H1 (cell line): Measurements from ENCODE around the gene ARL14. TPM values are rescaled to one million over a fixed set of nuclear protein-coding genes. Genes with fewer than 3 reads are reported as not detected.

Experiments
- CTCF ChIA-PET: fragments of 300-600 bp; sonication (Branson Sonifier 250); formaldehyde crosslinking; loops from one replicate; lab custom pipeline; 2021; ENCODE audit not compliant: partially characterized antibody; lab: Charles Lee
- POLR2A ChIA-PET: fragments of 300-600 bp; sonication (Branson Sonifier 250); formaldehyde crosslinking; loops from one replicate; lab custom pipeline; 2021; ENCODE audit warnings: inconsistent platforms; ENCODE audit not compliant: partially characterized antibody; lab: Charles Lee
- DNase-seq, 2 experiments: peaks; one replicate each; pipeline versions ENCODE4 v3.0.0 to v3.0.0-alpha.2; 2010 to 2022; ENCODE audit warnings: low spot score in 2 of 2, low read depth in 1 of 2, mixed read lengths in 1 of 2
- FAIRE-seq: peaks from 2 replicates; lab custom pipeline; 2011; peaks lifted over from hg19 to GRCh38; lab: Jason Lieb, UNC
- H2AFZ ChIP-seq: 2 replicates; pipeline ENCODE4 v1.8.1; 2012; ENCODE audit warnings: low read length, inconsistent platforms
- H2AK5ac ChIP-seq: 2 replicates; pipeline ENCODE4 v1.6.1; 2013; ENCODE audit warnings: low read depth, low read length
- H2BK120ac ChIP-seq: replicated peaks from 2 replicates; pipeline ENCODE3; 2013; ENCODE audit warnings: low read depth, low read length, inconsistent platforms
- H2BK12ac ChIP-seq: 2 replicates; pipeline ENCODE4 v1.6.1; 2013; ENCODE audit warnings: low read depth, low read length
- H2BK15ac ChIP-seq: 2 replicates; pipeline ENCODE4 v1.6.1; 2013; ENCODE audit warnings: low read length
- H2BK20ac ChIP-seq: 2 replicates; pipeline ENCODE4 v1.6.1; 2013; ENCODE audit warnings: low read length
- H2BK5ac ChIP-seq: 2 replicates; pipeline ENCODE4 v1.6.1; 2013; ENCODE audit warnings: low read depth, low read length
- H3K14ac ChIP-seq: 2 replicates; pipeline ENCODE4 v1.6.1; 2013; ENCODE audit warnings: inconsistent platforms; ENCODE audit not compliant: insufficient read length
- H3K18ac ChIP-seq: 2 replicates; pipeline ENCODE4 v1.6.1; 2013; ENCODE audit warnings: low read length; ENCODE audit errors: extremely low read depth
- H3K23ac ChIP-seq: 2 replicates; pipeline ENCODE4 v1.6.1; 2013; ENCODE audit warnings: inconsistent platforms; ENCODE audit not compliant: insufficient read length
- H3K23me2 ChIP-seq: 2 replicates; pipeline ENCODE4 v1.6.1; 2013; ENCODE audit warnings: low read depth, low read length
- H3K27ac ChIP-seq: 2 replicates; pipeline ENCODE4 v1.6.1; 2011; ENCODE audit warnings: low read depth, low read length, inconsistent platforms
- H3K27me3 ChIP-seq, 4 experiments: replicated peaks in 1 of 4; 1 replicate in 1 of 4; 2 replicates in 3 of 4; pipeline versions ENCODE4 v1.6.1 to v1.8.1; 2011 to 2013; ENCODE audit warnings: low read length in 3 of 4, mild to moderate bottlenecking in 3 of 4, inconsistent platforms in 2 of 4, mixed read lengths in 2 of 4, moderate library complexity in 1 of 4; ENCODE audit not compliant: control insufficient read depth in 3 of 4, insufficient read depth in 3 of 4; ENCODE audit errors: extremely low read depth in 1 of 4
- H3K36me3 ChIP-seq, 4 experiments: 2 replicates each; pipeline versions ENCODE4 v1.6.1 to v1.8.1; 2011 to 2013; ENCODE audit warnings: mild to moderate bottlenecking in 4 of 4, low read length in 3 of 4, moderate library complexity in 2 of 4, control low read depth in 1 of 4, inconsistent platforms in 1 of 4; ENCODE audit not compliant: insufficient read depth in 4 of 4, control insufficient read depth in 2 of 4
- H3K4ac ChIP-seq: replicated peaks from 2 replicates; pipeline ENCODE3; 2013; ENCODE audit warnings: low read length, low read depth, mixed read lengths, inconsistent platforms; ENCODE audit not compliant: insufficient read length
- H3K4me1 ChIP-seq, 4 experiments: replicated peaks in 1 of 4; 1 replicate in 1 of 4; 2 replicates in 3 of 4; pipeline versions ENCODE4 v1.6.1 to v1.8.1; 2011 to 2013; ENCODE audit warnings: low read length in 3 of 4, inconsistent platforms in 2 of 4, mixed read lengths in 1 of 4; ENCODE audit not compliant: insufficient read depth in 4 of 4, control insufficient read depth in 3 of 4
- H3K4me2 ChIP-seq, 2 experiments: 2 replicates each; pipeline versions ENCODE4 v1.6.1 to v1.8.1; 2011 to 2013; ENCODE audit warnings: low read depth in 2 of 2, low read length in 2 of 2, control low read depth in 1 of 2, inconsistent platforms in 1 of 2, mild to moderate bottlenecking in 1 of 2; ENCODE audit not compliant: insufficient read depth in 1 of 2
- H3K4me3 ChIP-seq, 4 experiments: fragments of 200-600, 300-600 bp in 1 of 4; sonication (generic), shearing (Covaris generic), sonication (Bioruptor Twin) in 1 of 4; 2 replicates each; pipeline versions ENCODE4 v1.5.1 to v1.8.1; 2011 to 2016; ENCODE audit warnings: low read length in 4 of 4, low read depth in 3 of 4, control low read depth in 2 of 4, inconsistent platforms in 2 of 4, mild to moderate bottlenecking in 2 of 4, mixed read lengths in 1 of 4, moderate library complexity in 1 of 4; ENCODE audit not compliant: insufficient read depth in 2 of 4; ENCODE audit errors: extremely low read depth in 1 of 4
- H3K56ac ChIP-seq: replicated peaks from 2 replicates; pipeline ENCODE3; 2013; ENCODE audit warnings: low read depth, mild to moderate bottlenecking, mixed read lengths, low read length, inconsistent platforms; ENCODE audit not compliant: insufficient read length
- H3K79me1 ChIP-seq: 2 replicates; pipeline ENCODE4 v1.6.1; 2013; ENCODE audit warnings: low read depth, low read length, control low read depth
- H3K79me2 ChIP-seq, 2 experiments: 2 replicates each; pipeline versions ENCODE4 v1.6.1 to v1.8.1; 2012 to 2013; ENCODE audit warnings: low read length in 2 of 2, mild to moderate bottlenecking in 2 of 2, inconsistent platforms in 1 of 2; ENCODE audit not compliant: insufficient read depth in 2 of 2, control insufficient read depth in 1 of 2
- H3K9ac ChIP-seq, 4 experiments: replicated peaks in 1 of 4; 1 replicate in 1 of 4; 2 replicates in 3 of 4; pipeline versions ENCODE4 v1.6.1 to v1.8.1; 2011 to 2013; ENCODE audit warnings: low read depth in 3 of 4, low read length in 3 of 4, control low read depth in 2 of 4, mild to moderate bottlenecking in 2 of 4, moderate library complexity in 2 of 4, inconsistent platforms in 1 of 4; ENCODE audit errors: extremely low read depth in 1 of 4
- H3K9me3 ChIP-seq, 2 experiments: 2 replicates each; pipeline versions ENCODE4 v1.6.1 to v1.8.1; 2012 to 2013; ENCODE audit warnings: mild to moderate bottlenecking in 2 of 2, moderate library complexity in 2 of 2, control low read depth in 1 of 2, inconsistent platforms in 1 of 2, low read depth in 1 of 2, low read length in 1 of 2, mixed read lengths in 1 of 2; ENCODE audit not compliant: insufficient read depth in 2 of 2
- H4K20me1 ChIP-seq, 2 experiments: replicated peaks in 1 of 2; 2 replicates each; pipeline versions ENCODE3 to v1.8.1; 2011 to 2013; ENCODE audit warnings: inconsistent platforms in 2 of 2, low read length in 2 of 2, mild to moderate bottlenecking in 1 of 2; ENCODE audit not compliant: insufficient read depth in 2 of 2, control insufficient read depth in 1 of 2
- H4K5ac ChIP-seq: 2 replicates; pipeline ENCODE4 v1.6.1; 2013; ENCODE audit warnings: low read length, low read depth, mixed read lengths, inconsistent platforms; ENCODE audit not compliant: insufficient read length
- H4K8ac ChIP-seq: 2 replicates; pipeline ENCODE4 v1.8.0; 2013; ENCODE audit warnings: mild to moderate bottlenecking, moderate library complexity, low read length, inconsistent platforms; ENCODE audit not compliant: insufficient read depth; ENCODE audit errors: extremely low read depth
- H4K91ac ChIP-seq: replicated peaks from 2 replicates; pipeline ENCODE3; 2013; ENCODE audit warnings: low read length, mixed read lengths, inconsistent platforms; ENCODE audit not compliant: insufficient read length
- RNF2 ChIP-seq: fragments of 200-900, 300-1000 bp; sonication (generic); IDR thresholded peaks from 2 replicates; pipeline ENCODE4 v1.7.1; 2016; ENCODE audit warnings: borderline replicate concordance, low read depth, mild to moderate bottlenecking, antibody characterized with exemption, low read length; ENCODE audit not compliant: poor library complexity, severe bottlenecking; ENCODE audit errors: missing control alignments
- SRF ChIP-seq: IDR thresholded peaks from 2 replicates; pipeline ENCODE4 v1.6.1; 2011; ENCODE audit warnings: mild to moderate bottlenecking, low read depth, low read length, moderate library complexity
- TEAD4 ChIP-seq: IDR thresholded peaks from 2 replicates; pipeline ENCODE4 v1.6.1; 2012; ENCODE audit warnings: low read depth, low read length, inconsistent platforms, mixed read lengths
- WGBS, 2 experiments: shearing (Covaris generic) in 1 of 2; methylation state at CpG; one replicate each; pipeline versions ENCODE4 v1.1.6 to v1.1.7; 2013 to 2015; ENCODE audit warnings: low lambda C conversion rate in 2 of 2, mixed read lengths in 2 of 2, inconsistent platforms in 1 of 2, low coverage in 1 of 2, missing lambda C conversion rate in 1 of 2; ENCODE audit not compliant: insufficient replicate concordance in 2 of 2, insufficient coverage in 1 of 2, insufficient read length in 1 of 2; ENCODE audit errors: extremely low coverage in 1 of 2, missing lambda C conversion rate in 1 of 2; 5-methylcytosine and 5-hydroxymethylcytosine counted together
- polyA plus RNA-seq, 7 experiments: library from polyadenylated mRNA; depleted of rRNA in 3 of 7; stranded (reverse) in 5 of 7; unstranded in 2 of 7; fragments of >200 nt in 5 of 7; fragments of 200-250 nt in 2 of 7; gene quantifications; 1 replicate in 5 of 7; 2 replicates in 1 of 7; 4 replicates in 1 of 7; pipeline versions ENCODE4 v1.2.1 to v1.2.3, GENCODE V29; 2011 to 2013; ENCODE audit warnings: missing spikeins in 2 of 7, mixed read lengths in 2 of 7
- total RNA-seq: library from RNA; stranded (reverse); fragmentation: NEBNext Ultra II Directional; extraction: Animal tissue kit (Norgen Biotek cat#: 25700); gene quantifications from 2 replicates; pipeline ENCODE4 v1.2.1, GENCODE V29; 2021

Gene ARL14
- total and polyA plus RNA-seq, 2 of the 8 experiments (the other 6 are each of a cell fraction or from before 2014, with no cell fraction given): not detected

GRCh38 chr3:160709477-160710182, 32.7 kb downstream of the ARL14 start:
- FAIRE-seq: no peak
- no peak overlapping the region for H2AK5ac ChIP-seq

More at GRCh38 chr3:160709477-160710182, 32.7 kb downstream of the ARL14 start:
- Histone ChIP-seq H2BK5ac (no peak overlapping the region), H3K27me3 (no peaks in the 10 kb centered on the region), H2BK120ac (no peak overlapping the region), H3K23me2 (no peaks in the 10 kb centered on the region), H2BK20ac (no peak overlapping the region), H2BK12ac (no peak overlapping the region), H3K4me1 (no peaks in the 10 kb centered on the region), H4K91ac (no peak overlapping the region), H3K4me3 (no peak overlapping the region), H4K20me1 (no peaks in the 10 kb centered on the region), H3K9ac (no peak overlapping the region), H3K23ac (no peak overlapping the region), H3K79me1 (no peaks in the 10 kb centered on the region), H3K79me2 (no peaks in the 10 kb centered on the region), H3K27ac (no peak overlapping the region)
- TF ChIP-seq RNF2: no peak
- peak; percentile 60 for TF ChIP-seq TEAD4
- peak; percentile 52; the same call in 1 of the 2 replicates for TF ChIP-seq SRF
- TF ChIP-seq, all 59 proteins: peak for 2
- POLR2A ChIA-PET: interaction anchor here (1.0 to 1.2 kb wide), 2 partner anchors 51 to 62 kb away, joined by 3 read pairs; no protein-coding TSS in a partner anchor
- Histone ChIP-seq H2AFZ (peak overlapping the region; percentile 26), H3K14ac (no peak overlapping the region), H4K5ac (no peak overlapping the region), H2BK15ac (no peak overlapping the region), H3K36me3 (no peaks in the 10 kb centered on the region), H3K18ac (no peak overlapping the region), H3K4ac (no peak overlapping the region), H3K4me2 (peak overlapping the region in 1 of 2 experiments; percentile 9; a peak in 1 of 4 replicates), H3K56ac (no peak overlapping the region), H4K8ac (no peak overlapping the region), H3K9me3 (no peaks in the 10 kb centered on the region)
- WGBS, 2 experiments: 80% methylated on average over 3 of the region's 3 CpGs; no CpG with 5 or more reads in 1 of the 2 experiments
- DNase-seq: no peak
- CTCF ChIA-PET: interaction anchor here (0.9 to 3.3 kb wide), 10 partner anchors 10 to 233 kb away, joined by 3 to 26 read pairs (median 6); no protein-coding TSS in a partner anchor
